Hepatocyte (in vitro differentiated cells): ENCODE measurements around the gene RIMBP3B. TPM values are rescaled to one million over a fixed set of nuclear protein-coding genes. Genes with fewer than 3 reads are reported as not detected.
"Not testable (repeated sequence)": the region's sequence is repeated elsewhere in the genome, so short reads cannot be mapped to it uniquely, and the experiment has no call there.

Source experiments
- DNase-seq: peaks from one replicate; pipeline ENCODE4 v3.0.0-alpha.2; 2016; ENCODE audit warnings: low spot score
- H2AFZ ChIP-seq: fragments of 200-600 bp; sonication (generic); 2 replicates; pipeline ENCODE4 v1.6.0; 2016; ENCODE audit warnings: antibody characterized with exemption, mild to moderate bottlenecking
- H3K27ac ChIP-seq: fragments of 200-600 bp; sonication (generic); 2 replicates; pipeline ENCODE4 v1.5.1; 2016; ENCODE audit warnings: mild to moderate bottlenecking
- H3K27me3 ChIP-seq: fragments of 200-600 bp; sonication (generic); 2 replicates; pipeline ENCODE4 v1.6.1; 2016
- H3K36me3 ChIP-seq: fragments of 200-600 bp; sonication (generic); replicated peaks from 2 replicates; pipeline ENCODE4 v1.5.1; 2016; ENCODE audit warnings: low read depth; ENCODE audit not compliant: insufficient read depth
- H3K4me1 ChIP-seq: fragments of 200-600 bp; sonication (generic); 2 replicates; pipeline ENCODE4 v1.5.1; 2016; ENCODE audit warnings: mild to moderate bottlenecking, moderate library complexity; ENCODE audit not compliant: insufficient read depth
- H3K4me2 ChIP-seq: fragments of 200-600 bp; sonication (generic); 2 replicates; pipeline ENCODE4 v1.6.0; 2016
- H3K4me3 ChIP-seq: fragments of 200-600 bp; sonication (generic); 2 replicates; pipeline ENCODE4 v1.5.1; 2016; ENCODE audit warnings: mild to moderate bottlenecking
- H3K79me2 ChIP-seq: fragments of 200-600 bp; sonication (generic); 2 replicates; pipeline ENCODE4 v1.6.0; 2017; ENCODE audit warnings: mild to moderate bottlenecking
- H3K9me2 ChIP-seq: fragments of 200-600 bp; sonication (generic); replicated peaks from 2 replicates; pipeline ENCODE4 v1.6.0; 2017; ENCODE audit warnings: mild to moderate bottlenecking; ENCODE audit not compliant: insufficient read depth
- H3K9me3 ChIP-seq: fragments of 200-600 bp; sonication (generic); 2 replicates; pipeline ENCODE4 v1.5.1; 2016; ENCODE audit warnings: low read depth, mild to moderate bottlenecking
- H4K20me1 ChIP-seq: fragments of 200-600 bp; sonication (generic); 2 replicates; pipeline ENCODE4 v1.6.0; 2016; ENCODE audit warnings: mild to moderate bottlenecking; ENCODE audit not compliant: insufficient read depth, poor library complexity, severe bottlenecking
- WGBS: methylation state at CpG from one replicate; pipeline ENCODE4 v1.1.6; 2016; ENCODE audit warnings: low lambda C conversion rate; ENCODE audit errors: missing lambda C conversion rate; 5-methylcytosine and 5-hydroxymethylcytosine counted together
- polyA plus RNA-seq: library from polyadenylated mRNA; unstranded; fragments of >200 nt; fragmentation: Nextera tagmentation; extraction: Ambion mirVana; gene quantifications from 2 replicates; pipeline ENCODE4 v1.2.1, GENCODE V29; 2016
- total RNA-seq: library from RNA; depleted of rRNA; stranded (reverse); fragments of >200 nt; gene quantifications from 2 replicates; pipeline ENCODE4 v1.2.3, GENCODE V29; 2014

Gene RIMBP3B
- total and polyA plus RNA-seq, 2 experiments from 2014 or later: 0.02 to 0.17 TPM

GRCh38 chr22:21368603-21369310, 14.8 kb upstream of the RIMBP3B start:
- WGBS: 100% methylated on average over 2 of the region's 12 CpGs

GRCh38 chr22:21375880-21376279, 7.7 kb upstream of the RIMBP3B start:
- H3K79me2 ChIP-seq, H3K36me3 ChIP-seq, H3K4me1 ChIP-seq, H4K20me1 ChIP-seq, H3K27ac ChIP-seq, DNase-seq, H3K4me3 ChIP-seq, H3K4me2 ChIP-seq, H3K27me3 ChIP-seq, H3K9me3 ChIP-seq, H2AFZ ChIP-seq, H3K9me2 ChIP-seq: not testable (repeated sequence)
- no CpG with 5 or more reads among the region's 4 CpGs for WGBS

More at GRCh38 chr22:21368603-21369310, 14.8 kb upstream of the RIMBP3B start:
- H3K9me2 ChIP-seq, H3K4me3 ChIP-seq, H3K36me3 ChIP-seq, H3K4me1 ChIP-seq, H2AFZ ChIP-seq, H3K79me2 ChIP-seq, H3K9me3 ChIP-seq, H3K27ac ChIP-seq, H3K27me3 ChIP-seq, H4K20me1 ChIP-seq, H3K4me2 ChIP-seq: not testable (repeated sequence)
- DNase-seq: peak; percentile 0

- H3K9me3 ChIP-seq, H3K36me3 ChIP-seq, H2AFZ ChIP-seq, H3K27ac ChIP-seq, DNase-seq, H4K20me1 ChIP-seq, H3K4me2 ChIP-seq, H3K4me1 ChIP-seq, H3K27me3 ChIP-seq, H3K9me2 ChIP-seq, H3K79me2 ChIP-seq, H3K4me3 ChIP-seq: not testable (repeated sequence)
- WGBS: no CpG with 5 or more reads among the region's 79 CpGs
Observed at GRCh38 chr22:21384468-21385357, 1.2 kb downstream of the RIMBP3B start.

GRCh38 chr22:21389480-21389879, 5.9 kb downstream of the RIMBP3B start:
- H3K4me2 ChIP-seq, H4K20me1 ChIP-seq, H3K36me3 ChIP-seq, H3K9me2 ChIP-seq, H3K27ac ChIP-seq, H2AFZ ChIP-seq, H3K79me2 ChIP-seq, H3K9me3 ChIP-seq, H3K4me1 ChIP-seq, H3K27me3 ChIP-seq, DNase-seq, H3K4me3 ChIP-seq: not testable (repeated sequence)
- WGBS: no CpG with 5 or more reads among the region's 7 CpGs

DNA sequence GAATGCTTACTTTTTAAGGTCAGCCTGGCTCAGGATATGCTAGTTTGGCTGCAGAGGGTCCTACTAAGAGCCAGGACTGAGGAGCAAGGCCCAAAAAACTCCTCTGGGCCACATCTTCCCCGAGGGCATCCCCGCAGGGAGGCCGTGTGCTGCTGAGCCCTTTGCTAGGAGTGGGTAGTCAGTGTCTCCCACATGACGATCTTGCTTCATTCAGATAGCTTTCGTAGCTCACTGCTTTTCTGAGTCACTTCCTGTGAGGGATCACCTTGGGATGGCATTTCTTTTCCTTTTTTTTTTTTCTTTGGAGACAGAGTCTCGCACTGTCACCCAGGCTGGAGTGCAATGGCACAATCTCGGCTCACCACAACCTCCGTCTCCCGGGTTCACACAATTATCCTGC, 6.5 kb downstream of the RIMBP3B start:
- not testable (repeated sequence) for H3K36me3 ChIP-seq, H3K9me3 ChIP-seq, H3K4me1 ChIP-seq, H2AFZ ChIP-seq, H3K27ac ChIP-seq, H3K27me3 ChIP-seq, H4K20me1 ChIP-seq, H3K79me2 ChIP-seq, DNase-seq, H3K4me2 ChIP-seq, H3K9me2 ChIP-seq, H3K4me3 ChIP-seq
- no CpG with 5 or more reads among the region's 9 CpGs for WGBS

GRCh38 chr22:21394613-21395012, 11.1 kb downstream of the RIMBP3B start:
- not testable (repeated sequence) for H3K27me3 ChIP-seq, H3K9me2 ChIP-seq, H3K79me2 ChIP-seq, H4K20me1 ChIP-seq, H3K27ac ChIP-seq, H2AFZ ChIP-seq, H3K4me1 ChIP-seq, H3K4me2 ChIP-seq, DNase-seq, H3K4me3 ChIP-seq, H3K9me3 ChIP-seq, H3K36me3 ChIP-seq
- no CpG with 5 or more reads among the region's 7 CpGs for WGBS

GRCh38 chr22:21401197-21401969, 17.8 kb downstream of the RIMBP3B start:
- H3K79me2 ChIP-seq, H3K27me3 ChIP-seq, H3K27ac ChIP-seq, H3K36me3 ChIP-seq, H4K20me1 ChIP-seq, H3K9me2 ChIP-seq, H3K4me1 ChIP-seq, DNase-seq, H2AFZ ChIP-seq, H3K4me3 ChIP-seq, H3K4me2 ChIP-seq, H3K9me3 ChIP-seq: not testable (repeated sequence)
- no CpG with 5 or more reads among the region's 21 CpGs for WGBS

DNA sequence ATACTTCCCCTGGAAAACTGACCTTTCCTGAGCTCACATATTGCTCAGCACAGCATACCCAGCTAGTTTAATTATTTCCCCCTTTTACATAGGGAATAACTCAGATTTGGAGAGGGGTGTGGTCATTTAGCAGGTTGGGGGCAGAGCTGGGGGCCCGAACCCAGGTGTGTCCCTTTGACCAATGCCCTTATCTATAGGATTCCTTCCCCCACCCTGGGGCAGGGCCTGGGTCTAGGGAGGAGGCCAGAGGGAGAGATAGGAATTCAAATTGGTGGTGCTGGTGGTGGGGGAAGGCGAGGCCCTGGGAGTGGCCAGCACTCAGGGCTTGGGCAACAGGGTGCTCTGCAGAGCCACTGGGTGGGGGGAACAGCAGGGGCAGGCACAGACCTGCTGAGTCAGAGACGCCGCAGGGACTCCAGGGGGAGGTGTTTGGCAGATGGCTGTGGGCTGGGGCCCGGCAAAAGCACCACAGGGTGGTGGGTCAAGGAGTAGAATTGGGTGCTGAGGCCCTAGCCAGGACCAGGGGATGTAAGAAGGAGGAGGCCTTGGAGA, 19.3 kb downstream of the RIMBP3B start:
- not testable (repeated sequence) for H3K4me1 ChIP-seq, H2AFZ ChIP-seq, H3K4me3 ChIP-seq, H3K4me2 ChIP-seq, DNase-seq, H3K79me2 ChIP-seq, H3K27ac ChIP-seq, H3K27me3 ChIP-seq, H3K9me2 ChIP-seq, H3K36me3 ChIP-seq, H4K20me1 ChIP-seq, H3K9me3 ChIP-seq
- 22% methylated on average over 1 of the region's 5 CpGs for WGBS
